Panc1 (cell line): Measurements from ENCODE around the gene CMTM7. TPM values are rescaled to one million over a fixed set of nuclear protein-coding genes. Genes with fewer than 3 reads are reported as not detected.
"Not testable (repeated sequence)": the region's sequence is repeated elsewhere in the genome, so short reads cannot be mapped to it uniquely, and the experiment has no call there.

ENCODE experiments used
- ATAC-seq: fragments of 200-7000 bp; cut with Tn5 transposase; 2 replicates; pipeline ENCODE4 v1.9.1; 2020; ENCODE audit warnings: mild to moderate bottlenecking, moderate library complexity
- BruUV-seq: library from RNA; stranded (reverse); fragments of 400-500 nt; replicated peaks from 2 replicates; lab custom pipeline; 2021; lab: Mats Ljungman, UMichigan
- CTCF ChIA-PET: fragments of 300-600 bp; sonication (Branson Sonifier 250); formaldehyde crosslinking; loops from one replicate; lab custom pipeline; 2022; ENCODE audit warnings: antibody characterized with exemption; lab: Charles Lee
- POLR2A ChIA-PET: fragments of 300-600 bp; sonication (Branson Sonifier 250); formaldehyde crosslinking; loops from one replicate; lab custom pipeline; 2022; ENCODE audit warnings: antibody characterized with exemption; lab: Charles Lee
- DNase-seq: peaks from one replicate; pipeline ENCODE4 v3.0.0-alpha.2; 2010; ENCODE audit warnings: low read depth, low spot score
- H3K27ac ChIP-seq: 2 replicates; pipeline ENCODE4 v1.5.1; 2011; ENCODE audit warnings: mild to moderate bottlenecking, low read length, inconsistent platforms
- H3K27me3 ChIP-seq: fragments of 200-500 bp; sonication (Bioruptor generic); 2 replicates; pipeline ENCODE4 v1.6.0; 2014; ENCODE audit warnings: low read length, inconsistent platforms; ENCODE audit not compliant: control insufficient read depth, insufficient read depth
- H3K36me3 ChIP-seq: fragments of 200-500 bp; sonication (Bioruptor generic); 2 replicates; pipeline ENCODE4 v1.5.1; 2014; ENCODE audit warnings: inconsistent platforms, mild to moderate bottlenecking, low read length, moderate library complexity; ENCODE audit not compliant: control insufficient read depth, insufficient read depth
- H3K4me1 ChIP-seq: 2 replicates; pipeline ENCODE4 v1.5.1; 2011; ENCODE audit warnings: inconsistent platforms, mild to moderate bottlenecking, low read length, moderate library complexity; ENCODE audit not compliant: control insufficient read depth, insufficient read depth
- H3K4me3 ChIP-seq, 2 experiments: 2 replicates each; pipeline ENCODE4 v1.5.1; 2011 to 2012; ENCODE audit warnings: low read depth in 2 of 2, low read length in 2 of 2, mild to moderate bottlenecking in 2 of 2, inconsistent platforms in 1 of 2, moderate library complexity in 1 of 2
- H3K9me3 ChIP-seq: fragments of 200-500 bp; sonication (Bioruptor generic); 2 replicates; pipeline ENCODE4 v1.5.1; 2014; ENCODE audit warnings: low read depth, mild to moderate bottlenecking, inconsistent platforms, low read length, moderate library complexity; ENCODE audit not compliant: control insufficient read depth, insufficient read depth
- CTCF ChIP-seq: fragments of 450-650 bp; IDR thresholded peaks from 2 replicates; pipeline ENCODE4 v1.5.1; 2017; ENCODE audit warnings: mild to moderate bottlenecking
- POLR2AphosphoS5 ChIP-seq: IDR thresholded peaks from 2 replicates; pipeline ENCODE4 v1.6.1; 2012; ENCODE audit warnings: mild to moderate bottlenecking, low read depth, low read length, moderate library complexity
- SIN3A ChIP-seq: IDR thresholded peaks from 2 replicates; pipeline ENCODE4 v1.6.1; 2012; ENCODE audit warnings: low read depth, mild to moderate bottlenecking, low read length, moderate library complexity, borderline replicate concordance; ENCODE audit not compliant: insufficient read depth
- TCF7L2 ChIP-seq: IDR thresholded peaks from 2 replicates; pipeline ENCODE4 v1.6.1; 2011; ENCODE audit warnings: mild to moderate bottlenecking, low read depth, low read length, inconsistent platforms
- in situ Hi-C: cut with HindIII; loops from 2 replicates; pipeline ENCODE4 v1.10.0; 2016; ENCODE audit warnings: low sequenced_read_pairs, low pct_unique_long_range_greater_than_20kb
- intact Hi-C: fragments of 100-400 bp; cut with micrococcal nuclease; formaldehyde crosslinking; loops from one replicate; pipeline ENCODE4 v1.10.0; 2022; ENCODE audit not compliant: unreplicated experiment
- total RNA-seq: library from RNA; stranded (reverse); gene quantifications from one replicate; pipeline ENCODE4 v1.2.1, GENCODE V29; 2021; ENCODE audit not compliant: unreplicated experiment
- TF ChIP-seq, protein P1 (sequence below), 2 experiments: IDR thresholded peaks; 2 replicates each; pipeline ENCODE4 v1.6.1; 2011 to 2012; ENCODE audit warnings: low read depth in 2 of 2, control low read depth in 1 of 2, low read length in 1 of 2, mild to moderate bottlenecking in 1 of 2, moderate library complexity in 1 of 2; ENCODE audit not compliant: insufficient read depth in 1 of 2

Gene CMTM7
- total RNA-seq, 1 experiment from 2014 or later = 43.5 TPM

- ChIA-PET CTCF (no interaction called here), POLR2A (no interaction called here)
- DNase-seq (no peak), ATAC-seq (no peak)
- Histone ChIP-seq H3K27ac (no peak overlapping the region), H3K4me3 (no peak overlapping the region), H3K4me1 (no peaks in the 10 kb centered on the region), H3K27me3 (no peaks in the 10 kb centered on the region), H3K36me3 (no peaks in the 10 kb centered on the region), H3K9me3 (no peaks in the 10 kb centered on the region)
- TF ChIP-seq TCF7L2 (no peak), CTCF (no peak), POLR2AphosphoS5 (no peak), SIN3A (no peak)
- TF ChIP-seq, protein P1, sequence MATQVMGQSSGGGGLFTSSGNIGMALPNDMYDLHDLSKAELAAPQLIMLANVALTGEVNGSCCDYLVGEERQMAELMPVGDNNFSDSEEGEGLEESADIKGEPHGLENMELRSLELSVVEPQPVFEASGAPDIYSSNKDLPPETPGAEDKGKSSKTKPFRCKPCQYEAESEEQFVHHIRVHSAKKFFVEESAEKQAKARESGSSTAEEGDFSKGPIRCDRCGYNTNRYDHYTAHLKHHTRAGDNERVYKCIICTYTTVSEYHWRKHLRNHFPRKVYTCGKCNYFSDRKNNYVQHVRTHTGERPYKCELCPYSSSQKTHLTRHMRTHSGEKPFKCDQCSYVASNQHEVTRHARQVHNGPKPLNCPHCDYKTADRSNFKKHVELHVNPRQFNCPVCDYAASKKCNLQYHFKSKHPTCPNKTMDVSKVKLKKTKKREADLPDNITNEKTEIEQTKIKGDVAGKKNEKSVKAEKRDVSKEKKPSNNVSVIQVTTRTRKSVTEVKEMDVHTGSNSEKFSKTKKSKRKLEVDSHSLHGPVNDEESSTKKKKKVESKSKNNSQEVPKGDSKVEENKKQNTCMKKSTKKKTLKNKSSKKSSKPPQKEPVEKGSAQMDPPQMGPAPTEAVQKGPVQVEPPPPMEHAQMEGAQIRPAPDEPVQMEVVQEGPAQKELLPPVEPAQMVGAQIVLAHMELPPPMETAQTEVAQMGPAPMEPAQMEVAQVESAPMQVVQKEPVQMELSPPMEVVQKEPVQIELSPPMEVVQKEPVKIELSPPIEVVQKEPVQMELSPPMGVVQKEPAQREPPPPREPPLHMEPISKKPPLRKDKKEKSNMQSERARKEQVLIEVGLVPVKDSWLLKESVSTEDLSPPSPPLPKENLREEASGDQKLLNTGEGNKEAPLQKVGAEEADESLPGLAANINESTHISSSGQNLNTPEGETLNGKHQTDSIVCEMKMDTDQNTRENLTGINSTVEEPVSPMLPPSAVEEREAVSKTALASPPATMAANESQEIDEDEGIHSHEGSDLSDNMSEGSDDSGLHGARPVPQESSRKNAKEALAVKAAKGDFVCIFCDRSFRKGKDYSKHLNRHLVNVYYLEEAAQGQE (IDR thresholded peaks at IDR 0.05; ENCODE audit: insufficient read depth in 1 of 2, low read depth in 2 of 2, low read length in 1 of 2) = no peak
- no TSS peak for BruUV-seq
- intact Hi-C loops (no loop called here), in situ Hi-C loops (no loop called here)
Observed at GRCh38 chr3:32384938-32385337, 6.7 kb upstream of the CMTM7 start.

DNA sequence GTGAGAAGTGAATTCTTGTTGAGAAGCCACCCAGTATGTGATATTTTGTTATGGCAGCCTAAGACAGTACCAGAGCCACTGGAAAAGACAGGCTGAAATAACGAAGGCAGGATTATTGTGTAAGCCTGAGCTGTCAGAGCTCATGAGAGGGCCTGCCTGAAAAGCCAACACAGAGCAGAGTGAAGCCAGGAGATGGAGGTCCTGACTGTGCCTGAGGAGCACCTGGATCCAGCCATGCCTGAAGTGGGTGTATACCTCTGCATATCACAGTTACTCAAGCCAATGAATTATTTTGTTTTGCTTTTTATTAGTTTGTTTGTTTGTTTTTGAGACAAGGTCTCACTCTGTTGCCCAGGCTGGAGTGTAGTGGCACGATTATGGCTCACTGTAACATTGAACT is 4.1 kb upstream of the CMTM7 start:
- H3K36me3 ChIP-seq = peaks cover 3% of the 10 kb centered on the region; the same call in 1 of the 2 replicates
- BruUV-seq = no TSS peak
- in situ Hi-C loops (no loop called here), intact Hi-C loops (no loop called here)
- H3K9me3 ChIP-seq = no peaks in the 10 kb centered on the region
- H3K27me3 ChIP-seq = no peaks in the 10 kb centered on the region
- ChIA-PET CTCF (no interaction called here), POLR2A (interaction anchor here (0.6 kb wide), 1 partner anchor 10 kb away, joined by 3 read pairs; no protein-coding TSS in a partner anchor)
- ATAC-seq (no peak), DNase-seq (no peak)
- H3K4me3 ChIP-seq = no peak overlapping the region
- H3K4me1 ChIP-seq = peaks cover 4% of the 10 kb centered on the region
- TF ChIP-seq TCF7L2 = no peak
- no peak for TF ChIP-seq POLR2AphosphoS5
- TF ChIP-seq, protein P1 (IDR thresholded peaks at IDR 0.05; ENCODE audit: insufficient read depth in 1 of 2, low read depth in 2 of 2, low read length in 1 of 2) = no peak
- no peak for TF ChIP-seq SIN3A
- TF ChIP-seq CTCF = no peak
- no peak overlapping the region for H3K27ac ChIP-seq

GRCh38 chr3:32389577-32389976 is 2.1 kb upstream of the CMTM7 start:
- H3K27me3 ChIP-seq, in situ Hi-C loops, CTCF ChIA-PET, POLR2A ChIA-PET, H3K27ac ChIP-seq, H3K36me3 ChIP-seq, H3K4me1 ChIP-seq, H3K9me3 ChIP-seq, DNase-seq, intact Hi-C loops, H3K4me3 ChIP-seq, BruUV-seq, ATAC-seq: not testable (repeated sequence)
